MM.1S (cell line): ENCODE data around the gene UBAC2.

Source experiments
- DNase-seq: peaks from one replicate; pipeline ENCODE4 v3.0.0-alpha.2; 2015
- H2AFZ ChIP-seq: fragments of 300-600 bp; sonication (generic); 2 replicates; pipeline ENCODE4 v1.6.0; 2016; ENCODE audit warnings: antibody characterized with exemption, low read length
- H3F3A ChIP-seq: fragments of 300-600 bp; sonication (generic); 2 replicates; pipeline ENCODE4 v1.6.1; 2016; ENCODE audit warnings: mild to moderate bottlenecking, antibody characterized with exemption, low read length, moderate library complexity, mixed read lengths; ENCODE audit not compliant: insufficient read depth
- H3K27ac ChIP-seq: fragments of 300-600 bp; sonication (generic); 2 replicates; pipeline ENCODE4 v1.5.1; 2016; ENCODE audit warnings: mild to moderate bottlenecking, low read length
- H3K27me3 ChIP-seq: fragments of 300-600 bp; sonication (generic); replicated peaks from 2 replicates; pipeline ENCODE4 v1.6.0; 2016; ENCODE audit warnings: low read length; ENCODE audit not compliant: insufficient read depth
- H3K36me3 ChIP-seq: fragments of 300-600 bp; sonication (generic); replicated peaks from 2 replicates; pipeline ENCODE4 v1.6.1; 2016; ENCODE audit warnings: mild to moderate bottlenecking, low read length, mixed read lengths; ENCODE audit not compliant: insufficient read depth
- H3K4me1 ChIP-seq: fragments of 300-600 bp; sonication (generic); 2 replicates; pipeline ENCODE4 v1.6.1; 2016; ENCODE audit warnings: low read length, mixed read lengths
- H3K4me2 ChIP-seq: fragments of 300-600 bp; sonication (generic); 2 replicates; pipeline ENCODE4 v1.6.0; 2016; ENCODE audit warnings: low read depth, low read length
- H3K4me3 ChIP-seq: fragments of 300-600 bp; sonication (generic); 2 replicates; pipeline ENCODE4 v1.5.1; 2016; ENCODE audit warnings: low read length, mixed read lengths
- H3K79me2 ChIP-seq: fragments of 300-600 bp; sonication (generic); 2 replicates; pipeline ENCODE4 v1.6.1; 2016; ENCODE audit warnings: mixed run types, low read length, mixed read lengths
- H3K9ac ChIP-seq: fragments of 300-600 bp; sonication (generic); 2 replicates; pipeline ENCODE4 v1.6.1; 2016; ENCODE audit warnings: low read length, mixed read lengths
- H3K9me2 ChIP-seq: fragments of 300-600 bp; sonication (generic); replicated peaks from 2 replicates; pipeline ENCODE4 v1.6.1; 2016; ENCODE audit warnings: mild to moderate bottlenecking, low read length, mixed read lengths; ENCODE audit not compliant: insufficient read depth
- H3K9me3 ChIP-seq: fragments of 300-600 bp; sonication (generic); replicated peaks from 2 replicates; pipeline ENCODE4 v1.6.1; 2016; ENCODE audit warnings: mild to moderate bottlenecking, low read length, mixed read lengths; ENCODE audit not compliant: insufficient read depth
- H4K20me1 ChIP-seq: fragments of 300-600 bp; sonication (generic); 2 replicates; pipeline ENCODE4 v1.6.1; 2016; ENCODE audit warnings: mild to moderate bottlenecking, low read length, moderate library complexity, mixed read lengths; ENCODE audit not compliant: insufficient read depth
- EZH2 ChIP-seq: fragments of 300-600 bp; sonication (generic); optimal IDR thresholded peaks from 2 replicates; pipeline ENCODE3; 2017; ENCODE audit warnings: low read depth, mild to moderate bottlenecking, antibody characterized with exemption, low read length, mixed read lengths
- EZH2phosphoT487 ChIP-seq: fragments of 300-600 bp; sonication (generic); IDR thresholded peaks from 2 replicates; pipeline ENCODE4 v1.6.1; 2018; ENCODE audit warnings: antibody characterized with exemption, low read length
- TF ChIP-seq, protein P1 (sequence below): fragments of 300-600 bp; sonication (generic); IDR thresholded peaks from 2 replicates; pipeline ENCODE4 v1.5.1; 2016; ENCODE audit warnings: antibody characterized with exemption, low read length, mixed read lengths

The UBAC2 gene

DNA sequence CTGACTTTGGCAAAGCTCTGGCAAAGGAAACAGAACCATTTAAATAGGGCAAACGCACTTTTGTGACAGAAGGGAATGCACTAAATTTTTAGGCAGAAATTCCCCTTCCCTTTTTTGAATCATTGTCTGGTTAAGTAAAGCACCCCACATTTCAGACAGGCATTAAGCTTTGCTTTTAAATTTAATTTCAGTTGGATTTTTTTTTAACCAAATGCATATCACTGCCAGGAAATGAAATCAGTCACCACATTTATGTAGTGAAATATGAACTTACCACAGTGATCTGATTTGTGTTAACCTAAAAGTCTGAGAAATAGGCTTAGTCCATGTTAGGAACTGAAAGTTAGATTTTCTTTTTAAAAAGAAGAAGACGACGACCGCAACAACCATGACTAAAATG lies 95.7 kb downstream of the UBAC2 start:
- no peaks in the 10 kb centered on the region for H3K9me2 ChIP-seq
- H3K27ac ChIP-seq, result no peak overlapping the region
- TF ChIP-seq EZH2phosphoT487, result no peak
- TF ChIP-seq, protein P1, sequence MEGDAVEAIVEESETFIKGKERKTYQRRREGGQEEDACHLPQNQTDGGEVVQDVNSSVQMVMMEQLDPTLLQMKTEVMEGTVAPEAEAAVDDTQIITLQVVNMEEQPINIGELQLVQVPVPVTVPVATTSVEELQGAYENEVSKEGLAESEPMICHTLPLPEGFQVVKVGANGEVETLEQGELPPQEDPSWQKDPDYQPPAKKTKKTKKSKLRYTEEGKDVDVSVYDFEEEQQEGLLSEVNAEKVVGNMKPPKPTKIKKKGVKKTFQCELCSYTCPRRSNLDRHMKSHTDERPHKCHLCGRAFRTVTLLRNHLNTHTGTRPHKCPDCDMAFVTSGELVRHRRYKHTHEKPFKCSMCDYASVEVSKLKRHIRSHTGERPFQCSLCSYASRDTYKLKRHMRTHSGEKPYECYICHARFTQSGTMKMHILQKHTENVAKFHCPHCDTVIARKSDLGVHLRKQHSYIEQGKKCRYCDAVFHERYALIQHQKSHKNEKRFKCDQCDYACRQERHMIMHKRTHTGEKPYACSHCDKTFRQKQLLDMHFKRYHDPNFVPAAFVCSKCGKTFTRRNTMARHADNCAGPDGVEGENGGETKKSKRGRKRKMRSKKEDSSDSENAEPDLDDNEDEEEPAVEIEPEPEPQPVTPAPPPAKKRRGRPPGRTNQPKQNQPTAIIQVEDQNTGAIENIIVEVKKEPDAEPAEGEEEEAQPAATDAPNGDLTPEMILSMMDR, result no peak
- TF ChIP-seq EZH2, result no peak
- no peak overlapping the region for H3K4me3 ChIP-seq
- no peak overlapping the region for H2AFZ ChIP-seq
- H4K20me1 ChIP-seq, result 0 out of 2 replicates have a peak, but pooled peaks cover 3% of the 10 kb centered on the region
- H3K36me3 ChIP-seq, result no peaks in the 10 kb centered on the region
- H3K79me2 ChIP-seq, result no peaks in the 10 kb centered on the region
- no peak overlapping the region for H3K9ac ChIP-seq
- no peak for DNase-seq
- H3K4me2 ChIP-seq, result no peak overlapping the region
- H3F3A ChIP-seq, result no peaks in the 10 kb centered on the region
- no peaks in the 10 kb centered on the region for H3K9me3 ChIP-seq
- H3K27me3 ChIP-seq, result no peaks in the 10 kb centered on the region
- no peaks in the 10 kb centered on the region for H3K4me1 ChIP-seq

DNA sequence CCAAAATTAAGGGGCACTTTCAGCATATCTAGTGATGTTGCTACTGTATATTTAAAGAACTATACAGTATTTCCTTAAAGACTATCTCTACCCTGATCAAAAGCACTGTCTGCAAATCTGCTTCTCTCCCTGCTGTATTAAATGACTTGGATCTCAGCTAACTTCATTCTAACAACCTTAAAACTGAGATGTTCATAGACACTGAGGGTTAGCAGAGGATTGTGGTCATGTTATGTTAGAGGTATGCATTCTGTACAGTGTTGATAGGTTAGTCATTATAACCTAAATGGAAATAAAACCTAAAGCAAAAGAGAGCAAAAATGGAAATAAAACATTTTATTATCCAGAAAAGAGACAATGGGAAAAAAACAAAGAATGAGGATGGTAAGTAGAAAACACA lies 96.7 kb downstream of the UBAC2 start:
- TF ChIP-seq, protein P1, result no peak
- TF ChIP-seq EZH2phosphoT487 (no peak), EZH2 (no peak)
- 0 out of 2 replicates have a peak, but pooled peaks cover 3% of the 10 kb centered on the region for H4K20me1 ChIP-seq
- no peaks in the 10 kb centered on the region for H3K79me2 ChIP-seq
- no peaks in the 10 kb centered on the region for H3F3A ChIP-seq
- H3K4me1 ChIP-seq, result no peaks in the 10 kb centered on the region
- H3K27me3 ChIP-seq, result no peaks in the 10 kb centered on the region
- H2AFZ ChIP-seq, result no peak overlapping the region
- no peak overlapping the region for H3K9ac ChIP-seq
- no peak for DNase-seq
- no peaks in the 10 kb centered on the region for H3K9me3 ChIP-seq
- H3K4me2 ChIP-seq, result no peak overlapping the region
- no peaks in the 10 kb centered on the region for H3K9me2 ChIP-seq
- H3K36me3 ChIP-seq, result no peaks in the 10 kb centered on the region
- no peak overlapping the region for H3K4me3 ChIP-seq
- no peak overlapping the region for H3K27ac ChIP-seq

DNA sequence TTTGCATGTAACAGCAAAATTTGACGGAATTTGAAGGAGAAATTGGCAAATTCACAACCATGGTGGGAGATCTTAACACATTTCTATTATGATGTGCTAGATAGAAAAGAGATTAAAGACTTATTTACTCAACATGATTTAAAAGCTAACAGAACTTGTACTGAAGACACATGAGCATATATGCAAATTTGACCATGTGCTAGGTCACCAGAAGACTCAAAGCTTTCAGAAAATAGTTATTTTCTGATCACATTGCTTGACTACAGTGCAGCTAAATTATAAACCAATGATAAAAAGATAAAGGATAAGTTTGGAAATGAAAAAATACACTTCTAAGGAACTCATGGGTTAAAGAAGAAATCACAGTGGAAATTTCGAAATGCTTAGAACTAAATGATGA lies 97.4 kb downstream of the UBAC2 start:
- DNase-seq, result no peak
- H3K79me2 ChIP-seq, result no peaks in the 10 kb centered on the region
- H3K27me3 ChIP-seq, result no peaks in the 10 kb centered on the region
- H3K9me3 ChIP-seq, result no peaks in the 10 kb centered on the region
- TF ChIP-seq, protein P1, result no peak
- TF ChIP-seq EZH2, result no peak
- no peak for TF ChIP-seq EZH2phosphoT487
- no peaks in the 10 kb centered on the region for H3F3A ChIP-seq
- no peaks in the 10 kb centered on the region for H3K4me1 ChIP-seq
- H3K4me3 ChIP-seq, result no peak overlapping the region
- H3K27ac ChIP-seq, result no peak overlapping the region
- no peak overlapping the region for H2AFZ ChIP-seq
- H3K9me2 ChIP-seq, result no peaks in the 10 kb centered on the region
- no peak overlapping the region for H3K9ac ChIP-seq
- 0 out of 2 replicates have a peak, but pooled peaks cover 3% of the 10 kb centered on the region for H4K20me1 ChIP-seq
- no peak overlapping the region for H3K4me2 ChIP-seq
- no peaks in the 10 kb centered on the region for H3K36me3 ChIP-seq
